Parathyroid adenoma (tissue), 2 donors: Measurements from ENCODE around the gene SNX25.

Experiments
- H2AFZ ChIP-seq: fragments of 300-600 bp; sonication (generic); one replicate; pipeline ENCODE4 v1.7.0; 2017; ENCODE audit warnings: antibody characterized with exemption, mild to moderate bottlenecking
- H3K27ac ChIP-seq: fragments of 300-600 bp; sonication (generic); one replicate; pipeline ENCODE4 v1.7.0; 2017
- H3K27me3 ChIP-seq: fragments of 300-600 bp; sonication (generic); one replicate; pipeline ENCODE4 v1.7.0; 2017; ENCODE audit warnings: low read length; ENCODE audit not compliant: control insufficient read depth, insufficient read depth
- H3K36me3 ChIP-seq: fragments of 300-600 bp; sonication (generic); one replicate; pipeline ENCODE4 v1.7.0; 2017; ENCODE audit warnings: low read length; ENCODE audit not compliant: control insufficient read depth, insufficient read depth
- H3K4me1 ChIP-seq: fragments of 300-600 bp; sonication (generic); one replicate; pipeline ENCODE4 v1.7.0; 2017; ENCODE audit warnings: control low read depth
- H3K4me2 ChIP-seq: fragments of 300-600 bp; sonication (generic); one replicate; pipeline ENCODE4 v1.7.0; 2017; ENCODE audit warnings: low read length
- H3K4me3 ChIP-seq: fragments of 300-600 bp; sonication (generic); one replicate; pipeline ENCODE4 v1.7.0; 2017; ENCODE audit warnings: low read depth, low read length
- H3K79me2 ChIP-seq: fragments of 300-600 bp; sonication (generic); one replicate; pipeline ENCODE4 v1.7.0; 2017; ENCODE audit warnings: control low read depth
- H3K9ac ChIP-seq: fragments of 300-600 bp; sonication (generic); one replicate; pipeline ENCODE4 v1.7.0; 2017; ENCODE audit warnings: mild to moderate bottlenecking
- H3K9me3 ChIP-seq: fragments of 300-600 bp; sonication (generic); one replicate; pipeline ENCODE4 v1.7.0; 2017; ENCODE audit warnings: low read length; ENCODE audit not compliant: control insufficient read depth
- TF ChIP-seq, protein P1 (sequence below): fragments of 300-600 bp; sonication (generic); IDR thresholded peaks from one replicate; pipeline ENCODE4 v1.7.0; 2017; ENCODE audit warnings: antibody characterized with exemption, mild to moderate bottlenecking
- donor health status: primary hyperparathyroidism.

The SNX25 gene

DNA sequence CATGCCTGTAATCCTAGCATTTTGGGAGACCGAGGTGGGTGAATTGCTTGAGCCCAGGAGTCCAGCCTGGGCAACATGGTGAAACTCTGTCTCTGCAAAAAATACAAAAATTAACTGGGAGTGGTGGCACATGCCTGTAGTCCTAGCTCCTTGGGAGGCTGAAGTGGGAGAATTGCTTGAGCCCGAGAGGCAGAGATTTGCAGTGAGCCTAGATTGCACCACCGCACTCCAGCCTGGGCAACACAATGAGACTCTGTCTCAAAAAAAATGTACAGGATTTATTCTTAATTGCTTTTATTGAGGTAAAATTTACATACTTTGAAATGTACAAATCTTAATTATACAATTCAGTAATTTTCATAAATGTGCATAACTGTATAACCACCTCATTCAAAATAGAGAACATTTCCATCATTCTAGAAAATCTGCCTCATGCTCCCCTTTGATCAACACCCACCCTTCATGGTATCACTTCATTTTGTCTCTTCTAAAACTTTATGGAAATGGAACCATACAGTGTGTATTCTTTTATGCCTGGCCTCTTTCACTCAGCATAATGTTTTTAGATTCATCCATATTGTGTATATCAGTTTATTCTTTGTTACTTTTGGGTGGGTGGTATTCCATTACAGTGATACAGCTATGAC lies 39.1 kb downstream of the SNX25 start:
- H3K4me3 ChIP-seq, result no peak overlapping the region
- no peak overlapping the region for H3K9ac ChIP-seq
- H3K4me2 ChIP-seq, result no peak overlapping the region
- H3K27me3 ChIP-seq, result no peaks in the 10 kb centered on the region
- no peak overlapping the region for H2AFZ ChIP-seq
- H3K9me3 ChIP-seq, result no peaks in the 10 kb centered on the region
- TF ChIP-seq, protein P1, sequence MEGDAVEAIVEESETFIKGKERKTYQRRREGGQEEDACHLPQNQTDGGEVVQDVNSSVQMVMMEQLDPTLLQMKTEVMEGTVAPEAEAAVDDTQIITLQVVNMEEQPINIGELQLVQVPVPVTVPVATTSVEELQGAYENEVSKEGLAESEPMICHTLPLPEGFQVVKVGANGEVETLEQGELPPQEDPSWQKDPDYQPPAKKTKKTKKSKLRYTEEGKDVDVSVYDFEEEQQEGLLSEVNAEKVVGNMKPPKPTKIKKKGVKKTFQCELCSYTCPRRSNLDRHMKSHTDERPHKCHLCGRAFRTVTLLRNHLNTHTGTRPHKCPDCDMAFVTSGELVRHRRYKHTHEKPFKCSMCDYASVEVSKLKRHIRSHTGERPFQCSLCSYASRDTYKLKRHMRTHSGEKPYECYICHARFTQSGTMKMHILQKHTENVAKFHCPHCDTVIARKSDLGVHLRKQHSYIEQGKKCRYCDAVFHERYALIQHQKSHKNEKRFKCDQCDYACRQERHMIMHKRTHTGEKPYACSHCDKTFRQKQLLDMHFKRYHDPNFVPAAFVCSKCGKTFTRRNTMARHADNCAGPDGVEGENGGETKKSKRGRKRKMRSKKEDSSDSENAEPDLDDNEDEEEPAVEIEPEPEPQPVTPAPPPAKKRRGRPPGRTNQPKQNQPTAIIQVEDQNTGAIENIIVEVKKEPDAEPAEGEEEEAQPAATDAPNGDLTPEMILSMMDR, result no peak
- H3K4me1 ChIP-seq, result no peaks in the 10 kb centered on the region
- no peak overlapping the region for H3K27ac ChIP-seq
- H3K79me2 ChIP-seq, result no peaks in the 10 kb centered on the region
- H3K36me3 ChIP-seq, result no peaks in the 10 kb centered on the region

DNA sequence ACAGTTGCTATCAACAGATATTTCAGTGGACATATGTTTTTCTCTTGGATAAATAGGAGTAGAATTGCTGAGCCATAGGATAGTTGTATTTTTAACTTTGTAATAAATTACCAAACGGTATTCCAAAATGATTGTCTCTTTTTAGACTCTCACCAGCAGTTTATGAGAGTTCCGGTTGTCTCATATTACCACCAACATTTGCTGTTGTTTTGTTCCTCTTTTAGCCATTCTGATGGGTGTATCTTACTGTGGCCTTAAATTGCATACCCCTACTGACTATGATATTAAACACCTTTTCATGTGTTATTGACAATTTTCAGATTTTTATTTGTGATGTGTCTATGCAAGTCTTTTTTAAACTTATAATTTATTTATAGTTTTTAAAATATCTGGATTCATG lies 39.7 kb downstream of the SNX25 start:
- TF ChIP-seq, protein P1, result no peak
- no peaks in the 10 kb centered on the region for H3K27me3 ChIP-seq
- H3K4me3 ChIP-seq, result no peak overlapping the region
- H3K27ac ChIP-seq, result no peak overlapping the region
- H2AFZ ChIP-seq, result no peak overlapping the region
- no peaks in the 10 kb centered on the region for H3K9me3 ChIP-seq
- H3K79me2 ChIP-seq, result no peaks in the 10 kb centered on the region
- H3K36me3 ChIP-seq, result no peaks in the 10 kb centered on the region
- no peak overlapping the region for H3K9ac ChIP-seq
- H3K4me2 ChIP-seq, result no peak overlapping the region
- no peaks in the 10 kb centered on the region for H3K4me1 ChIP-seq

DNA sequence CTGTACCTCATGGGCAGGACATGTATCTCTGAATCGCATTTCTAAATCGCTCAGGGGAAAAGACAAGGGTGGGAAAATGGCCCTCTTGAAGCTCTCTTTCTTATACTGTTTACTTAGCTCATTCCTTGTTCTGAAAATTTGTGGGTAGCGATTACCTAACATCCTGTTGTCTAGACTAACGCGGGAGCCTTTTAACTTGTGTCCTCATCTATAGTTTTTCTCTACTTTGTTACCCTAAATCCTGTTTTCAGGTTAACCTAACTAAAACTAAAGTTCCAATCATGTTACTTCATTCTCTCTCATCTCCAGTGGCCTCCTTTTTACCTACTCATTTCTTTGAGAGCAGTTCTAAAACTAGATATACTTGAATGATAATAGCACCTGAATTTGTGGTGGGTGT lies 45.0 kb downstream of the SNX25 start:
- TF ChIP-seq, protein P1, result no peak
- Histone ChIP-seq H3K4me2 (no peak overlapping the region), H3K4me3 (no peak overlapping the region), H3K9ac (no peak overlapping the region), H3K27me3 (no peaks in the 10 kb centered on the region), H3K27ac (no peak overlapping the region), H3K79me2 (no peaks in the 10 kb centered on the region), H3K36me3 (no peaks in the 10 kb centered on the region), H3K9me3 (no peaks in the 10 kb centered on the region), H3K4me1 (no peaks in the 10 kb centered on the region), H2AFZ (no peak overlapping the region)

DNA sequence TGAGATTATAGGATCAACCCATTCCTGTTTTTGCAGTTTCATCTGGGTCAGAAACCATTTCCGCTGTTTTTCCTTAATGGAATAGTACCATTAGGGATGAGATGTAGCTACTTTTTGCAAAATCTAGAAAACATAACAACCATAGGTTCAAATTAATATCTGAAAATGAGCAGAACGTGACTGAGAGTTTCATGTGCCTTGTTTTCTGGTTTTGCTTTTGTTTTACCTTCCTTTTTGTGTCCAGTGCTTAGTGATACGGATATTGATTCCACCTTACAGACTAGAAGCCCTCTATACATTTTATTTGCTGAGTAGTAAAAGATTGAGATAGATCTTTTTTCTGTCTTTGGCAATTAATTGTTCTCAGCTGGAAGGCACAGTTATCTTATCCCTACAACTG lies 46.5 kb downstream of the SNX25 start:
- Histone ChIP-seq H3K79me2 (no peaks in the 10 kb centered on the region), H2AFZ (no peak overlapping the region), H3K4me3 (no peak overlapping the region), H3K27ac (no peak overlapping the region), H3K4me2 (no peak overlapping the region), H3K9me3 (no peaks in the 10 kb centered on the region), H3K27me3 (no peaks in the 10 kb centered on the region), H3K4me1 (no peaks in the 10 kb centered on the region), H3K9ac (no peak overlapping the region), H3K36me3 (no peaks in the 10 kb centered on the region)
- TF ChIP-seq, protein P1, result no peak

DNA sequence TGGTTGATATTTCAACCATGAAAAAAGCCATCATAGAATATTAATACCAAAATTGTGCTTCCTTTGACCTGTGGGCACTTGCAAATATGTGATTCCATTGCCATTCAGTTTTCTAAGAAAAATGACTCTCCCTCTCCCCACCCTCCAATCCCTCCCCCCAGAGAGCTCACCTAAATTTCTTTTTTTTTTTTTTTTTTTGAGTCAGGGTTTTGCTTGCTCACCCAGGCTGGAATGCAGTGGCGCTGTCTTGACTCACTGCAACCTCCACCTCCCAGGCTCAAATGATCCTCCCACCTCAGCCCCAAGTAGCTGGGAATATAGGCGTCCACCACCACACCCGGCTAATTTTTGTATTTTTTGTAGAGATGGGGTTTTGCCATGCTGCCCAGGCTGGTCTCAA lies 47.0 kb downstream of the SNX25 start:
- no peak overlapping the region for H3K4me2 ChIP-seq
- no peaks in the 10 kb centered on the region for H3K79me2 ChIP-seq
- no peak overlapping the region for H3K4me3 ChIP-seq
- H3K36me3 ChIP-seq, result no peaks in the 10 kb centered on the region
- TF ChIP-seq, protein P1, result no peak
- no peak overlapping the region for H3K9ac ChIP-seq
- no peaks in the 10 kb centered on the region for H3K27me3 ChIP-seq
- no peak overlapping the region for H2AFZ ChIP-seq
- H3K27ac ChIP-seq, result no peak overlapping the region
- no peaks in the 10 kb centered on the region for H3K4me1 ChIP-seq
- no peaks in the 10 kb centered on the region for H3K9me3 ChIP-seq
